IMR-90 (cell line): ENCODE data around the gene SIRPG.

Source experiments
- BHLHE40 ChIP-seq: fragments of 150-350 bp; IDR thresholded peaks from 2 replicates; pipeline ENCODE4 v1.6.1; 2016; ENCODE audit warnings: mild to moderate bottlenecking, low read depth, low read length
- CEBPB ChIP-seq: IDR thresholded peaks from 2 replicates; pipeline ENCODE4 v1.6.1; 2012; ENCODE audit warnings: low read depth, low read length, improper control_type of control experiment
- CHD1 ChIP-seq: IDR thresholded peaks from 2 replicates; pipeline ENCODE4 v1.6.1; 2012; ENCODE audit warnings: low read depth, low read length, improper control_type of control experiment
- CTCF ChIP-seq: conservative IDR thresholded peaks from 2 replicates; pipeline ENCODE4 v1.5.1; 2012; ENCODE audit warnings: mild to moderate bottlenecking, low read depth, low read length, improper control_type of control experiment
- FOS ChIP-seq: fragments of 150-350 bp; IDR thresholded peaks from 2 replicates; pipeline ENCODE4 v1.6.1; 2016; ENCODE audit warnings: low read depth, low read length
- MAZ ChIP-seq: IDR thresholded peaks from 2 replicates; pipeline ENCODE4 v1.6.1; 2012; ENCODE audit warnings: low read depth, mild to moderate bottlenecking, low read length, improper control_type of control experiment, moderate library complexity, borderline replicate concordance
- POLR2A ChIP-seq: IDR thresholded peaks from 2 replicates; pipeline ENCODE4 v1.6.1; 2012; ENCODE audit warnings: mild to moderate bottlenecking, low read depth, low read length
- RAD21 ChIP-seq: IDR thresholded peaks from 2 replicates; pipeline ENCODE4 v1.6.1; 2012; ENCODE audit warnings: low read length, improper control_type of control experiment
- USF2 ChIP-seq: fragments of 150-350 bp; IDR thresholded peaks from 2 replicates; pipeline ENCODE4 v1.6.1; 2017; ENCODE audit warnings: mild to moderate bottlenecking, antibody characterized with exemption, low read length, low read depth
- TF ChIP-seq, protein P1 (sequence below): fragments of 150-350 bp; IDR thresholded peaks from 2 replicates; pipeline ENCODE4 v1.6.1; 2016; ENCODE audit warnings: low read depth, mild to moderate bottlenecking, low read length, moderate library complexity, borderline replicate concordance

DNA sequence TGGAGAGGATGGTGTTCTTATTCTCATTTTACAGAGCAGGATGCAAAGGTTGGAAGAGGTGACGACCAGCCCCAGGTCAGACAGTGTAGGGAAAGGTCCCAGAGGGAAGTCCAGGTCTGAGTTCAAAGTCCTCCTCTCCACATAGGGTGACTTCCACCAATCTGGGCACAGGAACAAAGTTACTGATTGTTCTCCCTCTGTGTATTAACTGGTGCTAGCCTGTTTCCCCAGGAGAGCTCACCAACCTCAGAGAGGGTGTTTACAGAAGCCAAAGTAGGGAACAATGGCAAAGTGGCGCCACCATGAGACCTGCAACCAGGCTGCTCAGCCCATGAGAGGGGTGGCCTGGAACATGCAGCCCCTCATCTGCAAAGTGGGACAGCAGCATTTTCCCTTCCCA lies 21.0 kb downstream of the SIRPG start:
- TF ChIP-seq, protein P1, sequence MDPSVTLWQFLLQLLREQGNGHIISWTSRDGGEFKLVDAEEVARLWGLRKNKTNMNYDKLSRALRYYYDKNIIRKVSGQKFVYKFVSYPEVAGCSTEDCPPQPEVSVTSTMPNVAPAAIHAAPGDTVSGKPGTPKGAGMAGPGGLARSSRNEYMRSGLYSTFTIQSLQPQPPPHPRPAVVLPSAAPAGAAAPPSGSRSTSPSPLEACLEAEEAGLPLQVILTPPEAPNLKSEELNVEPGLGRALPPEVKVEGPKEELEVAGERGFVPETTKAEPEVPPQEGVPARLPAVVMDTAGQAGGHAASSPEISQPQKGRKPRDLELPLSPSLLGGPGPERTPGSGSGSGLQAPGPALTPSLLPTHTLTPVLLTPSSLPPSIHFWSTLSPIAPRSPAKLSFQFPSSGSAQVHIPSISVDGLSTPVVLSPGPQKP: no peak
- TF ChIP-seq CTCF (no peak), CEBPB (no peak), USF2 (no peak), POLR2A (no peak), RAD21 (no peak), BHLHE40 (no peak), FOS (no peak), MAZ (no peak), CHD1 (no peak)
